GM23248 (cell line): ENCODE measurements around the gene ZFAND6.

Experiments
- EZH2 ChIP-seq: fragments of 200-600 bp; sonication (generic); IDR thresholded peaks from 2 replicates; pipeline ENCODE4 v1.6.1; 2018; ENCODE audit warnings: antibody characterized with exemption, mild to moderate bottlenecking; ENCODE audit not compliant: insufficient read depth, poor library complexity, severe bottlenecking
- EZH2phosphoT487 ChIP-seq: fragments of 200-600 bp; sonication (generic); IDR thresholded peaks from 2 replicates; pipeline ENCODE4 v1.6.1; 2018; ENCODE audit warnings: antibody characterized with exemption, moderate library complexity, mild to moderate bottlenecking, low read depth; ENCODE audit not compliant: insufficient read depth

DNA sequence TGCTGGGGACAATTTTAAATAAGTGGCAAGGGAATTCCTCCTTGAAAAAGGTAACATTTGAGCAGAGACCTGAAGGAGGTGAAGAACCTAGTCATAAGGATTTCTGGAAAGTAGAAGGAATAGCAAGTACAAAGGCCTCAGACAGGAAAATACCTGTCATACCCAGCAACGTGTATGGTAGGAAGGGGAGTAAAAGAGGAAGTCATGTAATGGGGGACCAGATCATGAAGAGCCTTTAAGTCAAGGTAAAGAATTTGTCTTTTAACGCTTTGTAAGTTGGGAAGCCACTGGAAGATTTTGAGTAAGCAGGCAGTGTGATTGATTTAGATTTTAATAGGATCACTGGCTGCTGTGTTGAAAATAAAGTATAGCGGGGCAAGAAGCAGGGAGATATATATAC is 49.9 kb downstream of the ZFAND6 start:
- TF ChIP-seq EZH2phosphoT487, result no peak
- no peak for TF ChIP-seq EZH2
